ENCODE measurements around the gene LBHD2.
A peak's percentile ranks its signal among the peaks of the same experiment; 100 is the strongest.

Gene LBHD2

DNA sequence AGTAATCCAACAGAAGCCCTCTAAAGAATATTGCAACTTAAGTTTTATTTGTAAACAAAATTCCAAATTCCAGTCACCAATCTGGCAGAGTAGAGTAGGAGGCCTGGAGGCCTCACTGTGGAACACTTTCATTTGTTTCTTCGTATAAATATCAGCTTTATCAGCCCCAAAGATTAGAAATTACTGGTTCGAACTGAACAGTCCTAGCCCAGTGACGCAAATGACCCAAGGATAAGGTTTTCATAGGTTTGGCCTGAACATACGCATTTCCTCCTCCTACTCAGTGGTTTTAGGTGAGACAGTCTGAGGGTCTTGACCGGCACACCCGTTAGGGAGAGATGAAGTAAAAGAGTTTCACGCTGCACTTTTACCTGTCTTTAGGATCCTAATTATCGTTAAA is 28.3 kb upstream of the LBHD2 start:
- TF ChIP-seq, protein P1, sequence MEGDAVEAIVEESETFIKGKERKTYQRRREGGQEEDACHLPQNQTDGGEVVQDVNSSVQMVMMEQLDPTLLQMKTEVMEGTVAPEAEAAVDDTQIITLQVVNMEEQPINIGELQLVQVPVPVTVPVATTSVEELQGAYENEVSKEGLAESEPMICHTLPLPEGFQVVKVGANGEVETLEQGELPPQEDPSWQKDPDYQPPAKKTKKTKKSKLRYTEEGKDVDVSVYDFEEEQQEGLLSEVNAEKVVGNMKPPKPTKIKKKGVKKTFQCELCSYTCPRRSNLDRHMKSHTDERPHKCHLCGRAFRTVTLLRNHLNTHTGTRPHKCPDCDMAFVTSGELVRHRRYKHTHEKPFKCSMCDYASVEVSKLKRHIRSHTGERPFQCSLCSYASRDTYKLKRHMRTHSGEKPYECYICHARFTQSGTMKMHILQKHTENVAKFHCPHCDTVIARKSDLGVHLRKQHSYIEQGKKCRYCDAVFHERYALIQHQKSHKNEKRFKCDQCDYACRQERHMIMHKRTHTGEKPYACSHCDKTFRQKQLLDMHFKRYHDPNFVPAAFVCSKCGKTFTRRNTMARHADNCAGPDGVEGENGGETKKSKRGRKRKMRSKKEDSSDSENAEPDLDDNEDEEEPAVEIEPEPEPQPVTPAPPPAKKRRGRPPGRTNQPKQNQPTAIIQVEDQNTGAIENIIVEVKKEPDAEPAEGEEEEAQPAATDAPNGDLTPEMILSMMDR (IDR thresholded peaks at IDR 0.05; ENCODE audit: insufficient read depth, low read depth, low read length, missing control alignments) = no peak
- H3K4me3 ChIP-seq (ENCODE audit: low read length) = peak overlapping the region; percentile 70
- no peak for DNase-seq (ENCODE audit: low read depth)

DNA sequence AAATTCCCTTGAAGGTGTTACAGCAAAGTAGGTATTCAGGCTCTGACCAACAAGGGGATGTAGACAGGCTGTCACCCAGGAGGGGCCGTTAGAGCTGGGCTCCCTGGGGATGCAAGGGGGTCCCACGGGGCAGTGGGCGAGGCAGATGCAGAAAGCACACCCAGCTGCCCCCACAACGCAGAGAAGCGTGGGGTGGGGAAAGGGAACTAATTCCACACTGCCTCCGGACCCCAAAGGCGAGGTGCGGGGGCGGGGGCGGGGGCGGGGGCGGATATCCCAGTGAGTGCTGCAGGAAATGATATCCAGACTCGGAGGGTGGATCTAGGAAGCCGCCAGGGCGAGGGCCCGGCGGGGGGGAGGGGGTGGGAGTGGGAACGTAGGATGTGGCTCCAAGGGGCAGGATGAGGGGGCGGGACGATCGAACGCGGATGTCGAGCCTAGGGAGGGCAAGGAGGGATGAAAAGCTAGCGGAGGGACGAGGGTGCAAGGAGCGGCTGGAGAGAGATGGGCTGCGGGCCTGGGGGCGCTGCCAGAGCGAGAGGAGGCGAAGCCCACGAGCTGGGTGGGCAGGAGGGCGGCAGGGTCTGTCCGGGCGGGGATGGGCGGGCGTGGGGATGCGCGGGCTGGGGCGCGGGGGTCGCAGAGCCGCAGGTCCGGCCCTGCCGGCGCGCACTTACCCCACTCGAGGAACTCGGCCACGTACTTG is 27.5 kb upstream of the LBHD2 start:
- H3K4me3 ChIP-seq (ENCODE audit: low read length) = peak overlapping the region; percentile 70
- DNase-seq (ENCODE audit: low read depth) = peak; percentile 49
- TF ChIP-seq, protein P1 (IDR thresholded peaks at IDR 0.05; ENCODE audit: insufficient read depth, low read depth, low read length, missing control alignments) = no peak

DNA sequence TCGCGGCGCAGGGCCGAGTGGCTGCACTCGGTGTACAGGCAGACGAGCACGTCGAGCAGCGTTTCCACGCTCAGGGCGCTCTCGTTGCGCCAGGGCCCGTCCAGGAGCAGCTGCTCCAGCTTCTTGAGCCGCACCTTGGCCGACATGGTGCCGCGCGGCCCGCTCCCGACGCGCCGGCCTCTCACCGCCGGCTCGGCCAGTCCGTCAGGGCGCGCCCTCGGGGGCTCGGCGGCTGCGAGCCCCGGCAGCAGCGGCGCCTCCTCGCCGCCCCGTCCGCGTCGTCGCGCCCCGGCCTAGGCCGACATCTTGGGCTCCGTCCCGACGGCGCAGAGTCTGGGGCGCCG is 27.0 kb upstream of the LBHD2 start:
- DNase-seq (ENCODE audit: low read depth) = no peak
- TF ChIP-seq, protein P1 (IDR thresholded peaks at IDR 0.05; ENCODE audit: insufficient read depth, low read depth, low read length, missing control alignments) = no peak
- peak overlapping the region; percentile 70 for H3K4me3 ChIP-seq (ENCODE audit: low read length)

DNA sequence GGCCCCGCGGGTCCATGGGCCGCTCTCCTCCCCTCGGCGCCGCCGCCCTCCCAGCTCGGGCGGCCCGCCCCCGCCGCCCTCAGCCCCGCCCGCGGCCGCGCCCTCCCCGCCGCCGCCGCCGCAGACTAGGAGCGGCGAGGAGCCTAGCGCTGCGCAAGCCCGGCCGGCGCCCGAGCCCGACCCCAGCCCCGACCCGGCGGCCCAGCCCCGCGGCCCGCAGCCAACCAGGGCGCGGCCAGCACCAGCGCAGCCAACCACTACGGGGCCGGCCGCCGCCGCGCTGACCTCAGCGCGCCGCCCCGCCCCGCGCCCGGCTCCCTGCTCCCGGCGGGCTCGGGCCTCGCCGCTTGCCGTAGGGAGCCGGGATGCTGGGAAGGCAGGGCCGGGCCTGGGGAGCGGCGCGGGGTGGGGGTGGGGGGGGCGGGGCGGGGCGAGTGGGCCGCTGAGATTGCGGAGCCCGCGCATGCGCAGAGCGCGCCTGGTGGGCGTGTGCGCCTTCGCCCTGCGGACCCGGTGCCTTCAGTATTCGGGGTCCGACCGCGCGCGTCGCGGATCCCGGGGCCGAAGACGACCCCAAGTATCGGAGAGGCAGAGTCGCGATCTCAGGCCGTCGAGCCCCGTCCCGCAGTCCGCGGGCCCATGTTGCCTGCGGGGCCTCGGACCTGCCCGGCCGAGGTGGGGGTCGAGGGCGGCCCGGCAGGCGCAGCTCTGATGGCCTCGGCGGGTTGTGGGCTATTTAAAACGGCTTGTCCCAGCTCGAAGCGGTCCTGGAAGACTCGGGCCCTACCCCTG is 26.4 kb upstream of the LBHD2 start, which contains the start of gene CDC42BPB:
Gene CDC42BPB, minus strand, starts transcription at position 178 of the 792 bp plus-strand sequence. CDS start 376 bp downstream, outside the sequence.
- H3K4me3 ChIP-seq (ENCODE audit: low read length) = peak within 1 kb of the TSS; percentile 74
- DNase-seq (ENCODE audit: low read depth) = peak; percentile 94
- TF ChIP-seq, protein P1 (IDR thresholded peaks at IDR 0.05; ENCODE audit: insufficient read depth, low read depth, low read length, missing control alignments) = no peak

DNA sequence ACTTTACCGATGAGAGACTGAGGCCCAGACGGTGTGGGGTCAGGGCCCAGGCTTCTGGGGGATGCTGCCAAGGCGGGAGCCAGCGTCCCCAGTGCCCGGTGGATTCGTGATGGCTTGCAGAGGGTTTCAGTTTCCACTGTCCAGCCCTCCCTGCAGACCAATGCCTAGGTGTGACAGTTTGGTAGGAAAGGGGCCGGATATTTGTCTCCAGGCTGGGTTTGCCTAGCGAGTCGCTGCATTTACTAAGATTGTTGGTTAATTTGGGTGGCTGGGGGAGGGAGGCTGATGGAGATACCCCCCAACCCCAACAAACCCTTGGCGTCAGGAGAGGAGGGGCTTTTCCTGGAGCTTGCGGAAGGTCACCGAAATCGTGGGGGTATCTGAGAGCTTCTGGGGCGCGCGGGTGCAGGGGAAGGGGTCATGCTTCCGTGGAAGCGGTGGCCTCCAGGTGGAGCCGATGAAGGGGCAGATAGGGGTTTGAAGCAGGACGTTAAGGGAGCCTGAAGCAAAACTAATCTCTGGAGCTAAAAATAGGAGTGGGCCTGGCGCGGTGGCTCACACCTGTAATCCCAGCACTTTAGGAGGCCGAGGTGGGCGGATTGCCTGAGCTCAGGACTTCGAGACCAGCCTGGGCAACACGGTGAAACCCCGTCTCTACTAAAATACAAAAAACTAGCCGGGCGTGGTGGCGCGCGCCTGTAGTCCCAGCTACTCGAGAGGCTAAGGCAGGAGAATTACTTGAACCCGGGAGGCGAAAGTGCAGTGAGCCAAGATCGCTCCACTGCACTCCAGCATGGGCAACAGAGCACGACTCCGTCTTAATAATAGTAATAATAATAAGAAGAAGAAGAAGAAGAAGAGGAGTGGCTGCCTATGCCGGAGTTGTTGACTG is 25.6 kb upstream of the LBHD2 start:
- peak overlapping the region; percentile 74 for H3K4me3 ChIP-seq (ENCODE audit: low read length)
- TF ChIP-seq, protein P1 (IDR thresholded peaks at IDR 0.05; ENCODE audit: insufficient read depth, low read depth, low read length, missing control alignments) = no peak
- DNase-seq (ENCODE audit: low read depth) = no peak

DNA sequence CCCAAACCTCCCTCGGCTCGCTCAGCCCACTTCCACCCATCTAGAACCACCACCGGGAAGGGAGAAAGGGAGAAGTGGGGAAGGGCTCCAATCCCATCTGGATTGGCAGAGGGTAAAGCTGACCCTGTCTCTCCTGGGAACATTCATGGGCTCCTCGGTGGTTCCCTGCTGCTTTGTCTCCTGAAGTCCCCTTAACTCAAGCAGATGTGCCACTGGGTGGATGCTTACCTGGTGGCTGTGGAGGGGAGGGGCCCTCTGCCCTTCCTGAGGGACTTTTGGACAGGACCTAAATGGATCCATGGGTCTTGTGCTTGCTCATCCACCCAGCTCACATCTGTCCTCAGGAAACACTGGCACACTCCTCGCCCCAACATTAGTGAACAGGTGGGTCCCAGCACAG is 24.5 kb upstream of the LBHD2 start:
- no peak for DNase-seq (ENCODE audit: low read depth)
- TF ChIP-seq, protein P1 (IDR thresholded peaks at IDR 0.05; ENCODE audit: insufficient read depth, low read depth, low read length, missing control alignments) = no peak
- no peak overlapping the region for H3K4me3 ChIP-seq (ENCODE audit: low read length)
